GM20000 (cell line): Measurements from ENCODE around the gene URB2.

Source experiments
- DNase-seq: peaks from one replicate; pipeline ENCODE4 v3.0.0; 2012; ENCODE audit warnings: low spot score
- CTCF ChIP-seq: IDR thresholded peaks from 2 replicates; pipeline ENCODE4 v1.5.1; 2012; ENCODE audit warnings: mild to moderate bottlenecking, control low read depth; ENCODE audit errors: extremely low read depth, missing control alignments

URB2 gene

GRCh38 chr1:229674042-229674441, 48.0 kb downstream of the URB2 start:
- no peak for DNase-seq
- TF ChIP-seq CTCF = no peak

GRCh38 chr1:229675396-229675795, 49.3 kb downstream of the URB2 start:
- DNase-seq = no peak
- no peak for TF ChIP-seq CTCF

GRCh38 chr1:229685149-229685548, 59.1 kb downstream of the URB2 start:
- TF ChIP-seq CTCF = no peak

GRCh38 chr1:229689273-229689672, 63.2 kb downstream of the URB2 start:
- no peak for DNase-seq

More at GRCh38 chr1:229685149-229685548, 59.1 kb downstream of the URB2 start:
- no peak for DNase-seq

GRCh38 chr1:229689904-229690303, 63.9 kb downstream of the URB2 start:
- no peak for DNase-seq
- TF ChIP-seq CTCF = no peak

More at GRCh38 chr1:229689273-229689672, 63.2 kb downstream of the URB2 start:
- no peak for TF ChIP-seq CTCF

- DNase-seq = no peak
- no peak for TF ChIP-seq CTCF
Measured at GRCh38 chr1:229690662-229691061, 64.6 kb downstream of the URB2 start.

GRCh38 chr1:229691362-229691761, 65.3 kb downstream of the URB2 start:
- TF ChIP-seq CTCF = no peak
- DNase-seq = no peak
